HepG2 (cell line): ENCODE measurements around the gene SOX9. TPM values are rescaled to one million over a fixed set of nuclear protein-coding genes. Genes with fewer than 3 reads are reported as not detected.

Source experiments
- CBFB ChIP-seq: sonication (generic); formaldehyde crosslinking; IDR thresholded peaks from 2 replicates; pipeline ENCODE4 v1.4.0; 2020; ENCODE audit warnings: missing genetic modification reagents
- CBX5 ChIP-seq: sonication (generic); formaldehyde crosslinking; IDR thresholded peaks from 2 replicates; pipeline ENCODE4 v1.4.0; 2020; ENCODE audit warnings: missing genetic modification reagents, borderline replicate concordance
- CHD4 ChIP-seq: fragments of 200-600 bp; sonication (generic); IDR thresholded peaks from 2 replicates; pipeline ENCODE4 v1.7.0; 2017; ENCODE audit warnings: mild to moderate bottlenecking, low read length, borderline replicate concordance
- KLF12 ChIP-seq: sonication (generic); formaldehyde crosslinking; IDR thresholded peaks from 2 replicates; pipeline ENCODE4 v1.4.0; 2020; ENCODE audit warnings: missing genetic modification reagents, borderline replicate concordance
- NFRKB ChIP-seq: fragments of 450-650 bp; IDR thresholded peaks from 2 replicates; pipeline ENCODE4 v1.6.1; 2017
- NFYC ChIP-seq: IDR thresholded peaks from 2 replicates; pipeline ENCODE4 v1.6.1; 2016; ENCODE audit warnings: missing genetic modification reagents, missing compliant biosample characterization
- RARA ChIP-seq: IDR thresholded peaks from 2 replicates; pipeline ENCODE4 v1.6.1; 2016; ENCODE audit warnings: missing genetic modification reagents, missing compliant biosample characterization
- SALL1 ChIP-seq: sonication (generic); formaldehyde crosslinking; IDR thresholded peaks from 2 replicates; pipeline ENCODE4 v1.8.0; 2022; ENCODE audit warnings: mild to moderate bottlenecking, missing genetic modification reagents
- ZBTB38 ChIP-seq: sonication (generic); formaldehyde crosslinking; IDR thresholded peaks from 2 replicates; pipeline ENCODE4 v1.5.1; 2020; ENCODE audit warnings: mild to moderate bottlenecking, missing genetic modification reagents
- ZBTB39 ChIP-seq: sonication (generic); formaldehyde crosslinking; IDR thresholded peaks from 2 replicates; pipeline ENCODE4 v1.5.0; 2020; ENCODE audit warnings: missing genetic modification reagents
- ZNF7 ChIP-seq: IDR thresholded peaks from 2 replicates; pipeline ENCODE4 v1.6.1; 2016; ENCODE audit warnings: missing biosample characterization, missing genetic modification reagents
- ZNF781 ChIP-seq: sonication (generic); formaldehyde crosslinking; IDR thresholded peaks from 2 replicates; pipeline ENCODE4 v1.5.1; 2020; ENCODE audit warnings: borderline replicate concordance, mild to moderate bottlenecking, missing genetic modification reagents; ENCODE audit errors: not compliant biosample characterization
- polyA plus RNA-seq, 8 experiments: library from polyadenylated mRNA; depleted of rRNA in 3 of 8; stranded (reverse) in 7 of 8; unstranded in 1 of 8; fragments of >200 nt; fragmentation: Illumina TruSeq in 4 of 8; extraction: Trizol in 4 of 8; gene quantifications; 2 replicates each; pipeline versions ENCODE4 v1.2.1 to v1.2.3, GENCODE V29; 2011 to 2016; ENCODE audit warnings: low read depth in 4 of 8, missing spikeins in 1 of 8, mixed read lengths in 1 of 8; ENCODE audit not compliant: insufficient read depth in 1 of 8
- total RNA-seq, 5 experiments: library from RNA; depleted of rRNA; stranded (reverse); fragments of >200 nt; fragmentation: Illumina TruSeq; extraction: Trizol; gene quantifications; 2 replicates each; pipeline ENCODE4 v1.2.3, GENCODE V29; 2016; ENCODE audit warnings: low read depth in 1 of 5
- TF ChIP-seq, protein P1 (sequence below): sonication (generic); formaldehyde crosslinking; conservative IDR thresholded peaks from 2 replicates; pipeline ENCODE4 v1.4.0; 2020; ENCODE audit warnings: missing genetic modification reagents
- TF ChIP-seq, protein P2 (sequence below): fragments of 450-650 bp; IDR thresholded peaks from 2 replicates; pipeline ENCODE4 v1.6.1; 2016
- TF ChIP-seq, protein P3 (sequence below): sonication (generic); formaldehyde crosslinking; IDR thresholded peaks from 2 replicates; pipeline ENCODE4 v1.9.0; 2022; ENCODE audit warnings: low read depth, missing genetic modification reagents
- TF ChIP-seq, protein P4 (sequence below): IDR thresholded peaks from 2 replicates; pipeline ENCODE4 v1.6.1; 2018; ENCODE audit warnings: missing genetic modification reagents, mild to moderate bottlenecking, missing compliant biosample characterization
- TF ChIP-seq, protein P5 (sequence below): sonication (generic); formaldehyde crosslinking; IDR thresholded peaks from 2 replicates; pipeline ENCODE4 v1.4.0; 2020; ENCODE audit warnings: mild to moderate bottlenecking, missing genetic modification reagents

The SOX9 gene
- total and polyA plus RNA-seq, 2 of the 13 experiments (the other 11 are each of a cell fraction or from before 2014, with no cell fraction given), result 16.1 to 27.6 TPM

- TF ChIP-seq ZBTB39 (CRISPR knock-in tag) (0 out of 2 replicates have a peak, but pooled peaks have one; percentile 28), NFRKB (no peak), CBFB (CRISPR knock-in tag) (peak; percentile 18; the same call in 1 of the 2 replicates), NFYC (CRISPR knock-in tag) (no peak), CHD4 (no peak), SALL1 (CRISPR knock-in tag) (peak; percentile 52), ZBTB38 (CRISPR knock-in tag) (peak; percentile 65; the same call in 1 of the 2 replicates), RARA (CRISPR knock-in tag) (peak; percentile 42; the same call in 1 of the 2 replicates), CBX5 (CRISPR knock-in tag) (peak; percentile 78; the same call in 1 of the 2 replicates), KLF12 (peak; percentile 56; the same call in 1 of the 2 replicates), ZNF7 (CRISPR knock-in tag) (no peak), ZNF781 (CRISPR knock-in tag) (peak; percentile 15)
- TF ChIP-seq, protein P1, sequence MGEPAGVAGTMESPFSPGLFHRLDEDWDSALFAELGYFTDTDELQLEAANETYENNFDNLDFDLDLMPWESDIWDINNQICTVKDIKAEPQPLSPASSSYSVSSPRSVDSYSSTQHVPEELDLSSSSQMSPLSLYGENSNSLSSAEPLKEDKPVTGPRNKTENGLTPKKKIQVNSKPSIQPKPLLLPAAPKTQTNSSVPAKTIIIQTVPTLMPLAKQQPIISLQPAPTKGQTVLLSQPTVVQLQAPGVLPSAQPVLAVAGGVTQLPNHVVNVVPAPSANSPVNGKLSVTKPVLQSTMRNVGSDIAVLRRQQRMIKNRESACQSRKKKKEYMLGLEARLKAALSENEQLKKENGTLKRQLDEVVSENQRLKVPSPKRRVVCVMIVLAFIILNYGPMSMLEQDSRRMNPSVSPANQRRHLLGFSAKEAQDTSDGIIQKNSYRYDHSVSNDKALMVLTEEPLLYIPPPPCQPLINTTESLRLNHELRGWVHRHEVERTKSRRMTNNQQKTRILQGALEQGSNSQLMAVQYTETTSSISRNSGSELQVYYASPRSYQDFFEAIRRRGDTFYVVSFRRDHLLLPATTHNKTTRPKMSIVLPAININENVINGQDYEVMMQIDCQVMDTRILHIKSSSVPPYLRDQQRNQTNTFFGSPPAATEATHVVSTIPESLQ, result no peak
- TF ChIP-seq, protein P2, sequence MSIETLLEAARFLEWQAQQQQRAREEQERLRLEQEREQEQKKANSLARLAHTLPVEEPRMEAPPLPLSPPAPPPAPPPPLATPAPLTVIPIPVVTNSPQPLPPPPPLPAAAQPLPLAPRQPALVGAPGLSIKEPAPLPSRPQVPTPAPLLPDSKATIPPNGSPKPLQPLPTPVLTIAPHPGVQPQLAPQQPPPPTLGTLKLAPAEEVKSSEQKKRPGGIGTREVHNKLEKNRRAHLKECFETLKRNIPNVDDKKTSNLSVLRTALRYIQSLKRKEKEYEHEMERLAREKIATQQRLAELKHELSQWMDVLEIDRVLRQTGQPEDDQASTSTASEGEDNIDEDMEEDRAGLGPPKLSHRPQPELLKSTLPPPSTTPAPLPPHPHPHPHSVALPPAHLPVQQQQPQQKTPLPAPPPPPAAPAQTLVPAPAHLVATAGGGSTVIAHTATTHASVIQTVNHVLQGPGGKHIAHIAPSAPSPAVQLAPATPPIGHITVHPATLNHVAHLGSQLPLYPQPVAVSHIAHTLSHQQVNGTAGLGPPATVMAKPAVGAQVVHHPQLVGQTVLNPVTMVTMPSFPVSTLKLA, result no peak
- TF ChIP-seq, protein P3, sequence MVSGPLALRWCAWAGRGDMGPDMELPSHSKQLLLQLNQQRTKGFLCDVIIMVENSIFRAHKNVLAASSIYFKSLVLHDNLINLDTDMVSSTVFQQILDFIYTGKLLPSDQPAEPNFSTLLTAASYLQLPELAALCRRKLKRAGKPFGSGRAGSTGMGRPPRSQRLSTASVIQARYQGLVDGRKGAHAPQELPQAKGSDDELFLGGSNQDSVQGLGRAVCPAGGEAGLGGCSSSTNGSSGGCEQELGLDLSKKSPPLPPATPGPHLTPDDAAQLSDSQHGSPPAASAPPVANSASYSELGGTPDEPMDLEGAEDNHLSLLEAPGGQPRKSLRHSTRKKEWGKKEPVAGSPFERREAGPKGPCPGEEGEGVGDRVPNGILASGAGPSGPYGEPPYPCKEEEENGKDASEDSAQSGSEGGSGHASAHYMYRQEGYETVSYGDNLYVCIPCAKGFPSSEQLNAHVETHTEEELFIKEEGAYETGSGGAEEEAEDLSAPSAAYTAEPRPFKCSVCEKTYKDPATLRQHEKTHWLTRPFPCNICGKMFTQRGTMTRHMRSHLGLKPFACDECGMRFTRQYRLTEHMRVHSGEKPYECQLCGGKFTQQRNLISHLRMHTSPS (CRISPR knock-in tag), result peak; percentile 74
- TF ChIP-seq, protein P4, sequence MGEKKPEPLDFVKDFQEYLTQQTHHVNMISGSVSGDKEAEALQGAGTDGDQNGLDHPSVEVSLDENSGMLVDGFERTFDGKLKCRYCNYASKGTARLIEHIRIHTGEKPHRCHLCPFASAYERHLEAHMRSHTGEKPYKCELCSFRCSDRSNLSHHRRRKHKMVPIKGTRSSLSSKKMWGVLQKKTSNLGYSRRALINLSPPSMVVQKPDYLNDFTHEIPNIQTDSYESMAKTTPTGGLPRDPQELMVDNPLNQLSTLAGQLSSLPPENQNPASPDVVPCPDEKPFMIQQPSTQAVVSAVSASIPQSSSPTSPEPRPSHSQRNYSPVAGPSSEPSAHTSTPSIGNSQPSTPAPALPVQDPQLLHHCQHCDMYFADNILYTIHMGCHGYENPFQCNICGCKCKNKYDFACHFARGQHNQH (CRISPR knock-in tag), result 0 out of 2 replicates have a peak, but pooled peaks have one; percentile 29
- TF ChIP-seq, protein P5, sequence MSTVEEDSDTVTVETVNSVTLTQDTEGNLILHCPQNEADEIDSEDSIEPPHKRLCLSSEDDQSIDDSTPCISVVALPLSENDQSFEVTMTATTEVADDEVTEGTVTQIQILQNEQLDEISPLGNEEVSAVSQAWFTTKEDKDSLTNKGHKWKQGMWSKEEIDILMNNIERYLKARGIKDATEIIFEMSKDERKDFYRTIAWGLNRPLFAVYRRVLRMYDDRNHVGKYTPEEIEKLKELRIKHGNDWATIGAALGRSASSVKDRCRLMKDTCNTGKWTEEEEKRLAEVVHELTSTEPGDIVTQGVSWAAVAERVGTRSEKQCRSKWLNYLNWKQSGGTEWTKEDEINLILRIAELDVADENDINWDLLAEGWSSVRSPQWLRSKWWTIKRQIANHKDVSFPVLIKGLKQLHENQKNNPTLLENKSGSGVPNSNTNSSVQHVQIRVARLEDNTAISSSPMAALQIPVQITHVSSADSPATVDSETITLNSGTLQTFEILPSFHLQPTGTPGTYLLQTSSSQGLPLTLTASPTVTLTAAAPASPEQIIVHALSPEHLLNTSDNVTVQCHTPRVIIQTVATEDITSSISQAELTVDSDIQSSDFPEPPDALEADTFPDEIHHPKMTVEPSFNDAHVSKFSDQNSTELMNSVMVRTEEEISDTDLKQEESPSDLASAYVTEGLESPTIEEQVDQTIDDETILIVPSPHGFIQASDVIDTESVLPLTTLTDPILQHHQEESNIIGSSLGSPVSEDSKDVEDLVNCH, result no peak
Measured at GRCh38 chr17:72121164-72122009, 567 bp downstream of the SOX9 start (continued).
